ENCODE results near the gene PARD3. TPM values are rescaled to one million over a fixed set of nuclear protein-coding genes. Genes with fewer than 3 reads are reported as not detected.

Gene PARD3
- total RNA-seq, 1 donor from 2014 or later, result 0.93 TPM

- intact Hi-C loops (cut with micrococcal nuclease), result no loop called here
Measured at GRCh38 chr10:34200355-34200901, 614.7 kb downstream of the PARD3 start.

GRCh38 chr10:34198953-34199352, 616.1 kb downstream of the PARD3 start:
- intact Hi-C loops (cut with micrococcal nuclease), result no loop called here

- intact Hi-C loops (cut with micrococcal nuclease), result no loop called here
Measured at GRCh38 chr10:34196058-34196433, 619.0 kb downstream of the PARD3 start.

- intact Hi-C loops (cut with micrococcal nuclease), result no loop called here
Measured at GRCh38 chr10:34195364-34196057, 619.6 kb downstream of the PARD3 start.

GRCh38 chr10:34193931-34194626, 621.0 kb downstream of the PARD3 start:
- intact Hi-C loops (cut with micrococcal nuclease), result no loop called here

GRCh38 chr10:34192646-34193045, 622.5 kb downstream of the PARD3 start:
- intact Hi-C loops (cut with micrococcal nuclease), result no loop called here

- intact Hi-C loops (cut with micrococcal nuclease), result no loop called here
Measured at GRCh38 chr10:34191406-34191805, 623.7 kb downstream of the PARD3 start.

- intact Hi-C loops (cut with micrococcal nuclease), result no loop called here
Measured at GRCh38 chr10:34190580-34190979, 624.5 kb downstream of the PARD3 start.

- intact Hi-C loops (cut with micrococcal nuclease), result no loop called here
Measured at GRCh38 chr10:34189830-34190229, 625.3 kb downstream of the PARD3 start.

- intact Hi-C loops (cut with micrococcal nuclease), result no loop called here
Measured at GRCh38 chr10:34188221-34188620, 626.9 kb downstream of the PARD3 start.

- intact Hi-C loops (cut with micrococcal nuclease), result no loop called here
Measured at GRCh38 chr10:34187201-34187600, 627.9 kb downstream of the PARD3 start.

GRCh38 chr10:34186745-34187144, 628.4 kb downstream of the PARD3 start:
- intact Hi-C loops (cut with micrococcal nuclease), result no loop called here

GRCh38 chr10:34185998-34186397, 629.1 kb downstream of the PARD3 start:
- intact Hi-C loops (cut with micrococcal nuclease), result no loop called here

- intact Hi-C loops (cut with micrococcal nuclease), result no loop called here
Measured at GRCh38 chr10:34184939-34185386, 630.1 kb downstream of the PARD3 start.

GRCh38 chr10:34184397-34184796, 630.7 kb downstream of the PARD3 start:
- intact Hi-C loops (cut with micrococcal nuclease), result no loop called here

- intact Hi-C loops (cut with micrococcal nuclease), result no loop called here
Measured at GRCh38 chr10:34183016-34183796, 631.9 kb downstream of the PARD3 start.

GRCh38 chr10:34181553-34182300, 633.4 kb downstream of the PARD3 start:
- intact Hi-C loops (cut with micrococcal nuclease), result no loop called here

GRCh38 chr10:34180749-34181148, 634.3 kb downstream of the PARD3 start:
- intact Hi-C loops (cut with micrococcal nuclease), result no loop called here

- intact Hi-C loops (cut with micrococcal nuclease), result no loop called here
Measured at GRCh38 chr10:34179280-34179679, 635.8 kb downstream of the PARD3 start.

GRCh38 chr10:34178756-34179155, 636.3 kb downstream of the PARD3 start:
- intact Hi-C loops (cut with micrococcal nuclease), result no loop called here

- intact Hi-C loops (cut with micrococcal nuclease), result no loop called here
Measured at GRCh38 chr10:34178196-34178595, 636.9 kb downstream of the PARD3 start.
